Activated T-helper 9 cell treated with anti-CD3 and anti-CD28 coated beads, Interleukin-2, amount 50 U/mL, for 16 hours (primary cell): ENCODE results near the gene CCDC136.

Experiments used
- DNase-seq: peaks from one replicate; pipeline ENCODE4 v3.0.0-alpha.2; 2020; ENCODE audit warnings: low read depth

Gene CCDC136

GRCh38 chr7:128805225-128805624 is 13.5 kb downstream of the CCDC136 start:
- DNase-seq = no peak

DNA sequence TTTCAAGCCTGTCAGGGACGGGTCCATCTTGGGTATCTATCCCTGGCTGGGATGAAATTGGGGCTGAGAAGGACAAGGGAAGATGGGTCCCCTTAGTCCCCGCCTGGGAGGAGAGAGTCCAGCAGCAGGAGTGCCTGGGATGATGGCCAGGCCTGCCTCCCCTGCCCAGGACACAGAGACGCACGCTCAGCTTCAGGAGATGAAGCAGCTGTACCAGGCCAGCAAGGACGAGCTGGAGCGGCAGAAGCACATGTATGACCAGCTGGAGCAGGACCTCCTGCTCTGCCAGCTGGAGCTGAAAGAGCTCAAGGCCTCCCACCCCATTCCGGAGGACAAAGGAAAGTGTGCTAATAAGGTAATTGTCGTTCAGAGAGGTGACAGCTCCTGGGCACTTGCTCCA is 15.4 kb downstream of the CCDC136 start:
- DNase-seq = no peak

- DNase-seq = no peak
Measured at GRCh38 chr7:128809363-128809762, 17.6 kb downstream of the CCDC136 start.

GRCh38 chr7:128810473-128810872 is 18.7 kb downstream of the CCDC136 start:
- no peak for DNase-seq

- DNase-seq = no peak
Measured at GRCh38 chr7:128810997-128811396, 19.2 kb downstream of the CCDC136 start.

DNA sequence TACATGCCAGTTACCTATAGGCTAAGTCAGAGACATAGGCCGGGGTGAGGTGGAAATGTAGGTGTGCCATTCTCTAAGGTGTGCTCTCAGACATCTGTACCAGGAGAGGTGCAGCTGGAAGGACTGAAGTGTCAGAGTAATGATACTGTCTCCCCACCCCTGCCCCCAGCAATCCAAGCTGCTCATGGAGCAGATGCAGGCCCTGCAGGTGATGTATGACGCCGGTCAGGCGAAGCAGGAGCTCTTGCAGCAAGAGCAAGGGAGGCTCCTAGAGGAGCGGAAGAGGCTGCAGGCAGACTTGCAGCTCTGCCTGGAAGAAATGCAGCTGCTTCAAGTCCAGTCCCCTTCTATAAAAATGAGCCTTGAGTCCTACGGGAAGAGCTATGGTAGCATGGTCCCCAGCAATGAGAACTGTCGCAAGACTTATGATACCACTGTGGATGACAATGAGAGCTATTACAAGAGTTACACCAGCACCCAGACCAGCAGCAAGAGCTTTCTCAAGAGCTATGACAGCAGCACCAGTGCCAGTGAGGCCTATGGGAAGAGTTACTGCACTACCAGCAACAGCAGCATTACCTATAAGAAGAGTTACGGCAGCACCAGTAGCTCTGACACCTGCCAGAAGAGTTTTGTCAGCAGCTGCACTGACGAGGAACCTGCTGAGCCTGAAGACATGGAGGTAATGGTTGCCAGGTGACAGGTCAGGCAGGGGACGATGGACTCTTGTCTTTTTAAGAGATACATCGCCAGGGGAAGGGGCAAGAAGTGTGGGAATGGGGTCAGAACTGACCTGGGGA is 20.1 kb downstream of the CCDC136 start:
- DNase-seq = no peak

GRCh38 chr7:128812514-128813168 is 20.9 kb downstream of the CCDC136 start:
- no peak for DNase-seq

DNA sequence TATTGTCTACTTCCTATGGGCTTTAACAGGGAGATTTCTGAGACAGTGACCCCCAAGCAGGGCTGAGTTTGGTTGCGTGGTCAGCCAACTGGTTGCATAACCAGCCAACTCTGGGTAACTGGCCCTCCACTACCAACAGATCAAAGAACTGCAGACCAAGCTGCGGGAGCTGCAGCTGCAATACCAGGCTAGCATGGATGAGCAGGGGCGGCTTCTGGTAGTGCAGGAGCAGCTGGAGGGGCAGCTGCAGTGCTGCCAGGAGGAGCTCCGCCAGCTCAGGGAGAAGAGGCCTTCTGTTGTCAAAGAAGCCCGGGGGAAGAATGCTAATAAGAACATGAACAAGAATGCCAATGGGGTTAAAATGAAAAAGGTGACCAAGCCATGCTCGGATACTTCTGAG is 22.7 kb downstream of the CCDC136 start:
- no peak for DNase-seq

- DNase-seq = no peak
Measured at GRCh38 chr7:128815289-128815942, 23.6 kb downstream of the CCDC136 start.

DNA sequence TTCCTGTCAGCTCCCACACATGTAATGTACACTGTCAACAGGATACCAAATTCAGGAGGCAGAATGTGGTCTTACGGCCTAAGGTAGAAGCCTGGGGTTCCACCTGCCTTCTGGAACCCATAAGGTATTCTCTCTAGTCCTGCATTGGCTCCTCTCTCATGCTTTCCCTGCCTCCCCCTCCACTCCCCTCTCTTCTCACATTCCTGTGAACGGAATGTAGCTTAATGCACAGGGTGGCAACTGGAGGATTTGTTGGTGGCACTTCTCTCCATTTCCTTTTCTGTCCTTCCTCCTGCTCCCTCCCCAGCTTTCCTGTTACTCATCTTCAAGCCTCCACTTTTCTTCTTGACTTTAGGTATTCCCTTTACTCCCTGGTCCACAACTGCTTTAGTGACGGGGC is 26.9 kb downstream of the CCDC136 start:
- DNase-seq = no peak

- no peak for DNase-seq
Measured at GRCh38 chr7:128821724-128822123, 30.0 kb downstream of the CCDC136 start.

DNA sequence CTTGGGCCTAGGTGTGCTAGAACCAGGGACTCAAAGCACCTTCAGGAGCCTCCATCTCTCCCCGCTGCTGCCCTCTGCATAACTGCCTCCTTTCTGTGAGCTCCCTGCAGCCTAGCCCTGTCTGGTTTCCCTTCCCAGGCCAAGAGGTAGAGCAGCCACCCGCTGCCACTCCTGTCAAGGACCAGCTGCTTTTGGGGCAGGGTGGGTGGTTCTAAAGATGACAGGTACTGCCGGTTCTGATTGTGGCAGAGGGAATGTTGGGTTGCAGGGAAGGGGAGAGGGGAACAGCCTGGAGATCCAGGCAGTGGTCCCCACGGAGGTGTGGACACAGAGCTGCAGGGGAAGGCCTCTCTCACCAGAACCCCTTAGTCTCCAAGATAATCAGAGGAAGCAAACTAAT is 34.7 kb downstream of the CCDC136 start:
- no peak for DNase-seq

DNA sequence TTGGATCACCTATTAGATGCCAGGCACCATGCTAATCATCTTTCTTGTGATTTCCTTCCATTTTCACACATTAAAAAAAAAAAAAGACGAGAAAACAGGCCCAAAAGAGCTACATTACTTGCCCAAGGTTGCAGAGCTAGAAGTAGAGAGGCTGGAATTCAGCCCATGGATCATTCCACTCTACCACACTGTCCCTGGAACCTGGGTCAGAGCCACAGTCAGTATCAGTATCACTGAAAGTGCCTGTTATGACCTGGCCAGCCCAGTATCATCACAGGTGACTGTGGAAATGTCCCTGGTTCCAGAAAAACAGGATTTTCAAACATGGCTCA is 35.1 kb downstream of the CCDC136 start:
- DNase-seq = no peak

DNA sequence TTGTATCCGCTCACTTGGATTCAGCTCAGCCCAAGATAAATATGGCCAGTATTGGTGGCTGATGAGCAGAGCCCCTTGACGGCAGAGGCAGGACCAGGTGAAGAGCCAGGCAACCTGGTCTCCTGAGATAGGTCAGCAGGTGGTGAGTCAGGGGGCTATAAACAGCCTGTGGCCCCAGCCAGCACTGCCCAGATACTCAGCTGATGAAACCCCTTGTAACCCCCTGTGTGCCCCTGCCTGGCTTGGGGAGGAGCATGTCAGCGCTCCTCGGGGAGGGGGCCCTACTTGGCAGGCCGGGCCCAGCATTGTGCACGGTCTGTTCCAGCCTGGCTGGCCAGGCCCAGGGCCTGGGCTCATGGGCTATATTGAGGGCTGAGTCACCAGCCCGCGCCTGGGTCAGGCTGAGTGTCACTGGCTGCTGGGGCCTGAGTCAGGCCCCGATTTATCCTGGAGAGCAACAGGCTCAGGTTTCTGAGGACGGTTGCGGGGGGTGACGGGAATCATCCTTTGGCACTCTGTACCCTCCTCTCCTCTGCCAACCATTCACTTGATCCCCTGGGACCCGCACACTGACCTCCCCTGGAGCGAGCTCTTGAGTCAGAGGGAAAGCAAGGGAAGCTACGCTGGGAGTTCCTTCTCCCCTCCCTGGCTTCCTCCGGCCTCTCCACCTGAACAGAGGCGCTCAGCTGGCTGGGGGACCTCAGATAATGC is 35.6 kb downstream of the CCDC136 start:
- DNase-seq = no peak

DNA sequence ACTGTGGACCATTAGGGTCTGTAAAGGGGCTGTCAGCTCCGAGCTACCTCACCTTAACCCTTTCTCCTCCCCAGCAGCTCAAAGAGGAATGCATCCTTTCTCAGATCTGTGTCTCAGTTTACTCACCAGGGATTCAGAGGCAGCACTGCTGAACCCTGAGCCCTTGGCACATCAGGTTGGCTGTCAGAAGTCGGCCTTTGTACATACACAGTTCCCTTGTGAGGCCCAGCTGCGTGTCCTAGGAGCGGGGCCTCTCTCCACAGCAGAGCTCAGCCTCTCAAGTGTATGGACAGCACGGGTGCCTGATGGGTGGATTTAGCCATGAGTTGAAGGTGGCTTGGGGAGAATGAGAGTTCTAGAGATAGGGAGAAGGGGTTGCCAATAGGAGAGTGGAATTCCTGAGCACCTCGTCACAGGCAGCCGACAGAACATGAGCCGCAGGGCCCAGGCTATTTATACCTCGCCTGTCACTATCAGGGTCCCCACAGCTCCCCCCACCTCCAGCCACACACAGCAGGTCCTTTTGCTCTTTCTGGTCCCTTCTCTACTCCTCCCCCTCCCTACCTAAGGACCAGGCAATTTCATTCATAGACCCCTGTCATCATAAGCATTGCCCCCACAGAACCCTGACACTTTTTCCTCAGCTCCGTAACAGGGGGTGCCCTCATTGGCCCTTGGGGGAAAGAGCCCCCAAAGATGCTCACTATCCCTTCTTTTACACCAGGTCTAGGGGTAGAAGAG is 36.4 kb downstream of the CCDC136 start:
- no peak for DNase-seq

DNA sequence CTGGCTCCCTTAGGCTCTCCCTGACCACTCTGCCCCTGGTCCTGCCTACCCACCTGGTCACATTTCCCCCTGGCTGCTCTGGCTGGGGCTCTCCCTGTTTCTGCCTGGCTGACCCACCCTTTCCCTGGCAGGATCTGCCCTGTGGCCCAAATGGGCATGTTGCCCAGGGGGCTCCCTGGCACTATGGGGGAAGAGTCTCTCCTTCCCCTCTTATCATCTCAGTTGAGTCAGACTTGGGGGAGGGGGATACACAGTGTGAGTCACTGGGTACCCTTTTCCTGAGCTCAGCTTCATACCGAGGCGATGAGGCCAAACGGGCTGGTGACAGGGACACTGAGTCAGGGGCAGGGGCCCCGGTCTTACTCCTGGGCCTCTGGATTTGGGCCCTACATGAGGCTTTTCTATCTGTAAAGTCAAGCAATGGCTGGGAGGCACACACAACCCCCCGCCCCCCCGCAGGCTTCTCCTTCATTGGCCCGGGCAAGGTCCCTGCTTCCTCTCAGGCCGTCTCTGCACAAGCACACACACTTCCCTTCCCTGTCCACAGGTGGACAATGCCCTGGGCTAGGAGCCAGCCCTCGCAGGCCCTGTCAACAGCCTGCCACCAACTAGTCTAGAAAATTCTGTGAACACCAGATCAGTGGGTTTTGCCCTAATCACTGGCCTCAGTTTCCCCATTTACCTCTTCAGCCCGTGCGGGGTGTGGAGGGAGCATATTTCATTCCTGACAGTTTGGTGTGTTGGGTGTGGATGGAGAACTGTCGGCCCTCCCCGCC is 37.8 kb downstream of the CCDC136 start:
- DNase-seq = no peak

GRCh38 chr7:128830231-128831177 is 38.7 kb downstream of the CCDC136 start, which contains the start of gene FLNC:
FLNC (plus strand) TSS chr7:128830406; CDS start chr7:128830638, 232 bp downstream.
- DNase-seq = no peak

GRCh38 chr7:128831178-128831993 is 39.6 kb downstream of the CCDC136 start:
- DNase-seq = no peak
